ENCODE data around the gene TPRN.

DNA sequence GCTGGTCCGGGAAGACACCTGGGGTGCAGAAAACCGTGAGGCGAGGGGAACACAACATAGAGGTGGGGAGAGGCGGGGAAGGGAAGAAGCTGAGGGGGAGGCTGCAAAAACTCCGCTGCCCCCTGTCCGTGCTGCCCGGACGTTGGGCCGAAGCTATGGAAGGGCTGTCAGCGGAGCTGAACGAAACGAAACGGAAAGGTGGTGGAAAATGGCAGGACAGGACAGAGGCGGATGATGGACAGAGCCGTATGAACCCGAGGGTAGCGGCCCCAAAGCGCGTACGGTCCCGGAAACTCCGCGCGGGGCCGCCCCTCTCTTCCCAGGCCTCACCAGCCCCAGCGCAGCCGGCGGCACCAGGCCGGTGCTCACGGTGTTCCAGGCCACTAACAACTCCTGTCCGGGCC is 12.5 kb downstream of the TPRN start:
- TF ChIP-seq, protein P1, sequence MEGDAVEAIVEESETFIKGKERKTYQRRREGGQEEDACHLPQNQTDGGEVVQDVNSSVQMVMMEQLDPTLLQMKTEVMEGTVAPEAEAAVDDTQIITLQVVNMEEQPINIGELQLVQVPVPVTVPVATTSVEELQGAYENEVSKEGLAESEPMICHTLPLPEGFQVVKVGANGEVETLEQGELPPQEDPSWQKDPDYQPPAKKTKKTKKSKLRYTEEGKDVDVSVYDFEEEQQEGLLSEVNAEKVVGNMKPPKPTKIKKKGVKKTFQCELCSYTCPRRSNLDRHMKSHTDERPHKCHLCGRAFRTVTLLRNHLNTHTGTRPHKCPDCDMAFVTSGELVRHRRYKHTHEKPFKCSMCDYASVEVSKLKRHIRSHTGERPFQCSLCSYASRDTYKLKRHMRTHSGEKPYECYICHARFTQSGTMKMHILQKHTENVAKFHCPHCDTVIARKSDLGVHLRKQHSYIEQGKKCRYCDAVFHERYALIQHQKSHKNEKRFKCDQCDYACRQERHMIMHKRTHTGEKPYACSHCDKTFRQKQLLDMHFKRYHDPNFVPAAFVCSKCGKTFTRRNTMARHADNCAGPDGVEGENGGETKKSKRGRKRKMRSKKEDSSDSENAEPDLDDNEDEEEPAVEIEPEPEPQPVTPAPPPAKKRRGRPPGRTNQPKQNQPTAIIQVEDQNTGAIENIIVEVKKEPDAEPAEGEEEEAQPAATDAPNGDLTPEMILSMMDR (IDR thresholded peaks at IDR 0.05): no peak
- TF ChIP-seq POLR2A (IDR thresholded peaks at IDR 0.05): no peak
